Measurements from ENCODE around the gene HDAC4. TPM values are rescaled to one million over a fixed set of nuclear protein-coding genes. Genes with fewer than 3 reads are reported as not detected.

The HDAC4 gene
- total and polyA plus RNA-seq, 9 donors, result 10.1 to 17.6 (median 13.3) TPM

- H3K27me3 ChIP-seq (ENCODE audit: control insufficient read depth, insufficient read depth, low read length), result peaks cover 5% of the 10 kb centered on the region
- 82% methylated on average over 14 of the region's 16 CpGs for WGBS (ENCODE audit: insufficient coverage)
- no peaks in the 10 kb centered on the region for H3K9me3 ChIP-seq (replicated peaks; ENCODE audit: control insufficient read depth, low read depth, low read length)
- no peak for DNase-seq
- H3K27ac ChIP-seq (ENCODE audit: low read length), result no peak overlapping the region
- H3K4me1 ChIP-seq (ENCODE audit: control insufficient read depth, insufficient read depth, low read length), result peaks cover 2% of the 10 kb centered on the region
- H3K36me3 ChIP-seq (ENCODE audit: control insufficient read depth, insufficient read depth, low read length), result no peaks in the 10 kb centered on the region
- H3K4me3 ChIP-seq (ENCODE audit: low read length), result no peak overlapping the region
These were observed 363.3 kb downstream of the HDAC4 start for GRCh38 chr2:239037559-239037910.

- H3K4me3 ChIP-seq (ENCODE audit: low read length), result no peak overlapping the region
- no peaks in the 10 kb centered on the region for H3K36me3 ChIP-seq (ENCODE audit: control insufficient read depth, insufficient read depth, low read length)
- H3K27me3 ChIP-seq (ENCODE audit: control insufficient read depth, insufficient read depth, low read length), result peaks cover 5% of the 10 kb centered on the region
- H3K27ac ChIP-seq (ENCODE audit: low read length), result no peak overlapping the region
- H3K4me1 ChIP-seq (ENCODE audit: control insufficient read depth, insufficient read depth, low read length), result peaks cover 2% of the 10 kb centered on the region
- 86% methylated on average over 11 of the region's 21 CpGs for WGBS (ENCODE audit: insufficient coverage)
- DNase-seq, result no peak
- no peaks in the 10 kb centered on the region for H3K9me3 ChIP-seq (replicated peaks; ENCODE audit: control insufficient read depth, low read depth, low read length)
These were observed 363.8 kb downstream of the HDAC4 start for GRCh38 chr2:239036819-239037558.

- Histone ChIP-seq H3K4me1 (ENCODE audit: control insufficient read depth, insufficient read depth, low read length) (peaks cover 2% of the 10 kb centered on the region), H3K9me3 (replicated peaks; ENCODE audit: control insufficient read depth, low read depth, low read length) (no peaks in the 10 kb centered on the region), H3K36me3 (ENCODE audit: control insufficient read depth, insufficient read depth, low read length) (no peaks in the 10 kb centered on the region), H3K4me3 (ENCODE audit: low read length) (no peak overlapping the region), H3K27ac (ENCODE audit: low read length) (no peak overlapping the region), H3K27me3 (ENCODE audit: control insufficient read depth, insufficient read depth, low read length) (peaks cover 5% of the 10 kb centered on the region)
- no peak for DNase-seq
- 59% methylated on average over 15 of the region's 15 CpGs for WGBS (ENCODE audit: insufficient coverage)
These were observed 364.7 kb downstream of the HDAC4 start for GRCh38 chr2:239035997-239036731.

GRCh38 chr2:239035361-239035814 lies 365.4 kb downstream of the HDAC4 start:
- Histone ChIP-seq H3K4me3 (ENCODE audit: low read length) (no peak overlapping the region), H3K36me3 (ENCODE audit: control insufficient read depth, insufficient read depth, low read length) (no peaks in the 10 kb centered on the region), H3K4me1 (ENCODE audit: control insufficient read depth, insufficient read depth, low read length) (peaks cover 2% of the 10 kb centered on the region), H3K9me3 (replicated peaks; ENCODE audit: control insufficient read depth, low read depth, low read length) (no peaks in the 10 kb centered on the region), H3K27ac (ENCODE audit: low read length) (no peak overlapping the region), H3K27me3 (ENCODE audit: control insufficient read depth, insufficient read depth, low read length) (peaks cover 5% of the 10 kb centered on the region)
- WGBS (ENCODE audit: insufficient coverage), result 42% methylated on average over 19 of the region's 29 CpGs
- DNase-seq, result no peak

- H3K27ac ChIP-seq (ENCODE audit: low read length), result no peak overlapping the region
- no peaks in the 10 kb centered on the region for H3K36me3 ChIP-seq (ENCODE audit: control insufficient read depth, insufficient read depth, low read length)
- no peaks in the 10 kb centered on the region for H3K9me3 ChIP-seq (replicated peaks; ENCODE audit: control insufficient read depth, low read depth, low read length)
- no peak for DNase-seq
- peaks cover 8% of the 10 kb centered on the region for H3K27me3 ChIP-seq (ENCODE audit: control insufficient read depth, insufficient read depth, low read length)
- WGBS (ENCODE audit: insufficient coverage), result 81% methylated on average over 16 of the region's 19 CpGs
- H3K4me3 ChIP-seq (ENCODE audit: low read length), result no peak overlapping the region
- peaks cover 2% of the 10 kb centered on the region for H3K4me1 ChIP-seq (ENCODE audit: control insufficient read depth, insufficient read depth, low read length)
These were observed 366.1 kb downstream of the HDAC4 start for GRCh38 chr2:239034561-239035341.

GRCh38 chr2:239033801-239034560 lies 366.8 kb downstream of the HDAC4 start:
- no peaks in the 10 kb centered on the region for H3K9me3 ChIP-seq (replicated peaks; ENCODE audit: control insufficient read depth, low read depth, low read length)
- no peak overlapping the region for H3K27ac ChIP-seq (ENCODE audit: low read length)
- 85% methylated on average over 12 of the region's 13 CpGs for WGBS (ENCODE audit: insufficient coverage)
- peaks cover 13% of the 10 kb centered on the region for H3K27me3 ChIP-seq (ENCODE audit: control insufficient read depth, insufficient read depth, low read length)
- H3K4me3 ChIP-seq (ENCODE audit: low read length), result no peak overlapping the region
- H3K4me1 ChIP-seq (ENCODE audit: control insufficient read depth, insufficient read depth, low read length), result peaks cover 2% of the 10 kb centered on the region
- H3K36me3 ChIP-seq (ENCODE audit: control insufficient read depth, insufficient read depth, low read length), result no peaks in the 10 kb centered on the region
- DNase-seq, result no peak

- WGBS (ENCODE audit: insufficient coverage), result 88% methylated on average over 5 of the region's 9 CpGs
These were observed 370.9 kb downstream of the HDAC4 start for GRCh38 chr2:239029958-239030357.

GRCh38 chr2:239028253-239028619 lies 372.6 kb downstream of the HDAC4 start:
- DNase-seq, result no peak
- H3K4me1 ChIP-seq (ENCODE audit: control insufficient read depth, insufficient read depth, low read length), result peaks cover 12% of the 10 kb centered on the region
- H3K27me3 ChIP-seq (ENCODE audit: control insufficient read depth, insufficient read depth, low read length), result peaks cover 8% of the 10 kb centered on the region
- WGBS (ENCODE audit: insufficient coverage), result 67% methylated on average over 3 of the region's 5 CpGs
- H3K27ac ChIP-seq (ENCODE audit: low read length), result no peak overlapping the region
- no peaks in the 10 kb centered on the region for H3K9me3 ChIP-seq (replicated peaks; ENCODE audit: control insufficient read depth, low read depth, low read length)
- H3K36me3 ChIP-seq (ENCODE audit: control insufficient read depth, insufficient read depth, low read length), result no peaks in the 10 kb centered on the region
- H3K4me3 ChIP-seq (ENCODE audit: low read length), result no peak overlapping the region

More at GRCh38 chr2:239029958-239030357, 370.9 kb downstream of the HDAC4 start:
- Histone ChIP-seq H3K36me3 (ENCODE audit: control insufficient read depth, insufficient read depth, low read length) (no peaks in the 10 kb centered on the region), H3K27ac (ENCODE audit: low read length) (no peak overlapping the region), H3K9me3 (replicated peaks; ENCODE audit: control insufficient read depth, low read depth, low read length) (no peaks in the 10 kb centered on the region), H3K4me1 (ENCODE audit: control insufficient read depth, insufficient read depth, low read length) (peaks cover 12% of the 10 kb centered on the region), H3K4me3 (ENCODE audit: low read length) (no peak overlapping the region), H3K27me3 (ENCODE audit: control insufficient read depth, insufficient read depth, low read length) (peaks cover 13% of the 10 kb centered on the region)
- DNase-seq, result no peak

GRCh38 chr2:239027391-239028252 lies 373.2 kb downstream of the HDAC4 start:
- H3K27ac ChIP-seq (ENCODE audit: low read length), result no peak overlapping the region
- DNase-seq, result peak; percentile 38
- WGBS (ENCODE audit: insufficient coverage), result 87% methylated on average over 33 of the region's 38 CpGs
- H3K27me3 ChIP-seq (ENCODE audit: control insufficient read depth, insufficient read depth, low read length), result peaks cover 8% of the 10 kb centered on the region
- H3K36me3 ChIP-seq (ENCODE audit: control insufficient read depth, insufficient read depth, low read length), result no peaks in the 10 kb centered on the region
- H3K4me3 ChIP-seq (ENCODE audit: low read length), result no peak overlapping the region
- H3K4me1 ChIP-seq (ENCODE audit: control insufficient read depth, insufficient read depth, low read length), result peaks cover 12% of the 10 kb centered on the region
- no peaks in the 10 kb centered on the region for H3K9me3 ChIP-seq (replicated peaks; ENCODE audit: control insufficient read depth, low read depth, low read length)

Measured in muscle of leg (tissue), 11 donors.